ENCODE data around the gene ZNF423. TPM values are rescaled to one million over a fixed set of nuclear protein-coding genes. Genes with fewer than 3 reads are reported as not detected.

Gene ZNF423
- total RNA-seq, 1 experiment from 2014 or later: not detected

- CTCF ChIA-PET: interaction anchor here (0.8 kb wide), 1 partner anchor 1113 kb away, joined by 3 read pairs; no protein-coding TSS in a partner anchor
- Mint-ChIP-seq H3K27ac (ENCODE audit: unreplicated experiment) (no peak overlapping the region), H3K4me3 (ENCODE audit: low read depth, unreplicated experiment) (no peak overlapping the region), H3K9me3 (ENCODE audit: low read depth, unreplicated experiment) (no peaks in the 10 kb centered on the region), H3K27me3 (ENCODE audit: unreplicated experiment) (peaks cover 41% of the 10 kb centered on the region), H3K4me1 (ENCODE audit: low read depth, unreplicated experiment) (no peaks in the 10 kb centered on the region), H3K36me3 (ENCODE audit: insufficient read depth, unreplicated experiment) (no peaks in the 10 kb centered on the region)
- DNase-seq: no peak
- no TSS peak for BruUV-seq (replicated peaks)
- intact Hi-C loops (cut with micrococcal nuclease; ENCODE audit: unreplicated experiment): no loop called here
- TF ChIP-seq CTCF (IDR thresholded peaks at IDR 0.05; ENCODE audit: unreplicated experiment): no peak
Measured at GRCh38 chr16:49618955-49619354, 237.0 kb downstream of the ZNF423 start.

GRCh38 chr16:49617710-49618330 lies 238.1 kb downstream of the ZNF423 start:
- DNase-seq: no peak
- Mint-ChIP-seq H3K4me3 (ENCODE audit: low read depth, unreplicated experiment) (no peak overlapping the region), H3K4me1 (ENCODE audit: low read depth, unreplicated experiment) (no peaks in the 10 kb centered on the region), H3K27me3 (ENCODE audit: unreplicated experiment) (peaks cover 34% of the 10 kb centered on the region), H3K27ac (ENCODE audit: unreplicated experiment) (no peak overlapping the region), H3K36me3 (ENCODE audit: insufficient read depth, unreplicated experiment) (no peaks in the 10 kb centered on the region), H3K9me3 (ENCODE audit: low read depth, unreplicated experiment) (no peaks in the 10 kb centered on the region)
- intact Hi-C loops (cut with micrococcal nuclease; ENCODE audit: unreplicated experiment): no loop called here
- CTCF ChIA-PET: interaction anchor here (0.8 kb wide), 1 partner anchor 1112 kb away, joined by 3 read pairs; no protein-coding TSS in a partner anchor
- no TSS peak for BruUV-seq (replicated peaks)
- TF ChIP-seq CTCF (IDR thresholded peaks at IDR 0.05; ENCODE audit: unreplicated experiment): no peak

- no peak for DNase-seq
- CTCF ChIA-PET: no interaction called here
- no TSS peak for BruUV-seq (replicated peaks)
Measured at GRCh38 chr16:49617016-49617629, 238.8 kb downstream of the ZNF423 start.

GRCh38 chr16:49615576-49615975 lies 240.3 kb downstream of the ZNF423 start:
- no peaks in the 10 kb centered on the region for H3K4me1 Mint-ChIP-seq (ENCODE audit: low read depth, unreplicated experiment)
- DNase-seq: no peak
- H3K4me3 Mint-ChIP-seq (ENCODE audit: low read depth, unreplicated experiment): no peak overlapping the region
- CTCF ChIA-PET: no interaction called here
- TF ChIP-seq CTCF (IDR thresholded peaks at IDR 0.05; ENCODE audit: unreplicated experiment): no peak
- no peak overlapping the region for H3K27ac Mint-ChIP-seq (ENCODE audit: unreplicated experiment)
- no peaks in the 10 kb centered on the region for H3K36me3 Mint-ChIP-seq (ENCODE audit: insufficient read depth, unreplicated experiment)
- H3K27me3 Mint-ChIP-seq (ENCODE audit: unreplicated experiment): peaks cover 42% of the 10 kb centered on the region
- intact Hi-C loops (cut with micrococcal nuclease; ENCODE audit: unreplicated experiment): no loop called here
- BruUV-seq (replicated peaks): no TSS peak
- no peaks in the 10 kb centered on the region for H3K9me3 Mint-ChIP-seq (ENCODE audit: low read depth, unreplicated experiment)

More at GRCh38 chr16:49617016-49617629, 238.8 kb downstream of the ZNF423 start:
- no peak for TF ChIP-seq CTCF (IDR thresholded peaks at IDR 0.05; ENCODE audit: unreplicated experiment)
- Mint-ChIP-seq H3K4me3 (ENCODE audit: low read depth, unreplicated experiment) (no peak overlapping the region), H3K9me3 (ENCODE audit: low read depth, unreplicated experiment) (no peaks in the 10 kb centered on the region), H3K4me1 (ENCODE audit: low read depth, unreplicated experiment) (no peaks in the 10 kb centered on the region), H3K27ac (ENCODE audit: unreplicated experiment) (no peak overlapping the region), H3K27me3 (ENCODE audit: unreplicated experiment) (peaks cover 27% of the 10 kb centered on the region), H3K36me3 (ENCODE audit: insufficient read depth, unreplicated experiment) (no peaks in the 10 kb centered on the region)
- intact Hi-C loops (cut with micrococcal nuclease; ENCODE audit: unreplicated experiment): no loop called here

Measured in Calu3 (cell line).